NCI-H1105 (cell line): Measurements from ENCODE around the gene ZFX.

Experiments
- DNase-seq: peaks from one replicate; lab custom pipeline; 2025; lab: John Stamatoyannopoulos, UW

The ZFX gene

GRCh38 chrX:24241822-24242648, 92.5 kb downstream of the ZFX start:
- peak; percentile 3 for DNase-seq

- no peak for DNase-seq
These were observed 93.2 kb downstream of the ZFX start for GRCh38 chrX:24242649-24243175.

- DNase-seq = no peak
These were observed 93.7 kb downstream of the ZFX start for GRCh38 chrX:24243188-24243587.

GRCh38 chrX:24243692-24244091, 94.2 kb downstream of the ZFX start:
- DNase-seq = no peak

GRCh38 chrX:24245202-24245601, 95.7 kb downstream of the ZFX start:
- no peak for DNase-seq

- no peak for DNase-seq
These were observed 98.5 kb downstream of the ZFX start for GRCh38 chrX:24248042-24248441.

- no peak for DNase-seq
These were observed 103.5 kb downstream of the ZFX start for GRCh38 chrX:24253030-24253429.

GRCh38 chrX:24253469-24253868, 103.9 kb downstream of the ZFX start:
- DNase-seq = no peak

- no peak for DNase-seq
These were observed 107.5 kb downstream of the ZFX start for GRCh38 chrX:24257011-24257410.

- DNase-seq = peak; percentile 3
These were observed 110.2 kb downstream of the ZFX start for GRCh38 chrX:24259544-24260240.

- no peak for DNase-seq
These were observed 111.5 kb downstream of the ZFX start for GRCh38 chrX:24260842-24261550.

GRCh38 chrX:24262309-24262708, 112.8 kb downstream of the ZFX start:
- DNase-seq = no peak

GRCh38 chrX:24264383-24264782, 114.9 kb downstream of the ZFX start:
- DNase-seq = no peak
